ENCODE data around the gene FAHD2A. TPM values are rescaled to one million over a fixed set of nuclear protein-coding genes. Genes with fewer than 3 reads are reported as not detected.
"Not testable (repeated sequence)": the region's sequence is repeated elsewhere in the genome, so short reads cannot be mapped to it uniquely, and the experiment has no call there.

FAHD2A gene
- total RNA-seq, 2 experiments from 2014 or later, result 34.8 to 38.2 TPM

GRCh38 chr2:95415561-95415960, 13.1 kb downstream of the FAHD2A start:
- H3K27ac Mint-ChIP-seq; H3K4me1 Mint-ChIP-seq; POLR2A ChIA-PET; H3K9me3 Mint-ChIP-seq; H3K36me3 Mint-ChIP-seq; H3K27me3 Mint-ChIP-seq; H3K4me3 Mint-ChIP-seq; ATAC-seq (ENCODE audit: low read depth); DNase-seq: not testable (repeated sequence)

GRCh38 chr2:95427196-95427867, 24.8 kb downstream of the FAHD2A start:
- ATAC-seq (ENCODE audit: low read depth); H3K4me3 Mint-ChIP-seq; POLR2A ChIA-PET; H3K27me3 Mint-ChIP-seq; H3K4me1 Mint-ChIP-seq; H3K9me3 Mint-ChIP-seq; H3K27ac Mint-ChIP-seq; H3K36me3 Mint-ChIP-seq; DNase-seq: not testable (repeated sequence)

GRCh38 chr2:95429748-95430467, 27.4 kb downstream of the FAHD2A start:
- POLR2A ChIA-PET; DNase-seq; H3K4me1 Mint-ChIP-seq; H3K4me3 Mint-ChIP-seq; H3K27ac Mint-ChIP-seq; H3K27me3 Mint-ChIP-seq; H3K9me3 Mint-ChIP-seq; H3K36me3 Mint-ChIP-seq; ATAC-seq (ENCODE audit: low read depth): not testable (repeated sequence)

- H3K4me3 Mint-ChIP-seq; DNase-seq; H3K9me3 Mint-ChIP-seq; ATAC-seq (ENCODE audit: low read depth); H3K4me1 Mint-ChIP-seq; POLR2A ChIA-PET; H3K27ac Mint-ChIP-seq; H3K27me3 Mint-ChIP-seq; H3K36me3 Mint-ChIP-seq: not testable (repeated sequence)
These were observed 30.9 kb downstream of the FAHD2A start for GRCh38 chr2:95433373-95433772.

- ATAC-seq (ENCODE audit: low read depth); H3K36me3 Mint-ChIP-seq; H3K4me1 Mint-ChIP-seq; H3K27me3 Mint-ChIP-seq; H3K27ac Mint-ChIP-seq; DNase-seq; H3K4me3 Mint-ChIP-seq; H3K9me3 Mint-ChIP-seq; POLR2A ChIA-PET: not testable (repeated sequence)
These were observed 31.5 kb downstream of the FAHD2A start for GRCh38 chr2:95433973-95434372.

GRCh38 chr2:95434507-95435076, 32.1 kb downstream of the FAHD2A start:
- ATAC-seq (ENCODE audit: low read depth); H3K36me3 Mint-ChIP-seq; POLR2A ChIA-PET; H3K4me1 Mint-ChIP-seq; H3K27me3 Mint-ChIP-seq; H3K4me3 Mint-ChIP-seq; H3K27ac Mint-ChIP-seq; H3K9me3 Mint-ChIP-seq; DNase-seq: not testable (repeated sequence)

GRCh38 chr2:95435162-95435871, 32.8 kb downstream of the FAHD2A start:
- H3K36me3 Mint-ChIP-seq; H3K27ac Mint-ChIP-seq; H3K4me3 Mint-ChIP-seq; H3K9me3 Mint-ChIP-seq; POLR2A ChIA-PET; H3K27me3 Mint-ChIP-seq; ATAC-seq (ENCODE audit: low read depth); H3K4me1 Mint-ChIP-seq; DNase-seq: not testable (repeated sequence)

- H3K4me1 Mint-ChIP-seq; DNase-seq; H3K9me3 Mint-ChIP-seq; ATAC-seq (ENCODE audit: low read depth); H3K27ac Mint-ChIP-seq; H3K27me3 Mint-ChIP-seq; H3K36me3 Mint-ChIP-seq; H3K4me3 Mint-ChIP-seq; POLR2A ChIA-PET: not testable (repeated sequence)
These were observed 33.3 kb downstream of the FAHD2A start for GRCh38 chr2:95435872-95436209.

- ATAC-seq (ENCODE audit: low read depth); DNase-seq; H3K36me3 Mint-ChIP-seq; POLR2A ChIA-PET; H3K9me3 Mint-ChIP-seq; H3K27ac Mint-ChIP-seq; H3K4me1 Mint-ChIP-seq; H3K4me3 Mint-ChIP-seq; H3K27me3 Mint-ChIP-seq: not testable (repeated sequence)
These were observed 40.1 kb downstream of the FAHD2A start for GRCh38 chr2:95442474-95443099.

GRCh38 chr2:95445317-95445716, 42.8 kb downstream of the FAHD2A start:
- H3K36me3 Mint-ChIP-seq; H3K9me3 Mint-ChIP-seq; ATAC-seq (ENCODE audit: low read depth); H3K27ac Mint-ChIP-seq; DNase-seq; POLR2A ChIA-PET; H3K27me3 Mint-ChIP-seq; H3K4me1 Mint-ChIP-seq; H3K4me3 Mint-ChIP-seq: not testable (repeated sequence)

GRCh38 chr2:95463292-95463691, 60.8 kb downstream of the FAHD2A start:
- POLR2A ChIA-PET, H3K36me3 Mint-ChIP-seq, H3K4me3 Mint-ChIP-seq, H3K9me3 Mint-ChIP-seq, H3K27me3 Mint-ChIP-seq, H3K27ac Mint-ChIP-seq, DNase-seq, H3K4me1 Mint-ChIP-seq: not testable (repeated sequence)
- ATAC-seq (ENCODE audit: low read depth), result peak; percentile 30
